Measurements from ENCODE around the gene DSN1.

Gene DSN1

GRCh38 chr20:36794116-36794474 is 20.5 kb upstream of the DSN1 start:
- no peak for DNase-seq

- no peak for DNase-seq
Observed at GRCh38 chr20:36793294-36794115, 19.9 kb upstream of the DSN1 start.

GRCh38 chr20:36792422-36792821 is 18.9 kb upstream of the DSN1 start:
- peak; percentile 62 for DNase-seq

- no peak for DNase-seq
Observed at GRCh38 chr20:36791862-36792261, 18.3 kb upstream of the DSN1 start.

- DNase-seq: no peak
Observed at GRCh38 chr20:36786663-36787062, 13.1 kb upstream of the DSN1 start.

GRCh38 chr20:36786246-36786645 is 12.7 kb upstream of the DSN1 start:
- DNase-seq: no peak

- no peak for DNase-seq
Observed at GRCh38 chr20:36785308-36785707, 11.7 kb upstream of the DSN1 start.

GRCh38 chr20:36784900-36785299 is 11.3 kb upstream of the DSN1 start:
- no peak for DNase-seq

- DNase-seq: no peak
Observed at GRCh38 chr20:36784116-36784515, 10.6 kb upstream of the DSN1 start.

- DNase-seq: no peak
Observed at GRCh38 chr20:36779656-36780025, 6.1 kb upstream of the DSN1 start.

- DNase-seq: no peak
Observed at GRCh38 chr20:36778831-36779655, 5.5 kb upstream of the DSN1 start.

- DNase-seq: no peak
Observed at GRCh38 chr20:36777576-36777975, 4.0 kb upstream of the DSN1 start.

GRCh38 chr20:36777167-36777566 is 3.6 kb upstream of the DSN1 start:
- DNase-seq: no peak

- no peak for DNase-seq
Observed at GRCh38 chr20:36775826-36776225, 2.3 kb upstream of the DSN1 start.

GRCh38 chr20:36775196-36775595 is 1.6 kb upstream of the DSN1 start:
- no peak for DNase-seq

GRCh38 chr20:36773107-36773596 is 411 bp downstream of the DSN1 start:
- peak; percentile 41 for DNase-seq

- peak; percentile 15 for DNase-seq
Observed at GRCh38 chr20:36770680-36771079, 2.9 kb downstream of the DSN1 start.

GRCh38 chr20:36768768-36769430 is 4.7 kb downstream of the DSN1 start:
- DNase-seq: no peak

GRCh38 chr20:36761125-36761524 is 12.4 kb downstream of the DSN1 start:
- no peak for DNase-seq

- no peak for DNase-seq
Observed at GRCh38 chr20:36760647-36761046, 12.9 kb downstream of the DSN1 start.

GRCh38 chr20:36758276-36758675 is 15.3 kb downstream of the DSN1 start:
- DNase-seq: no peak

- DNase-seq: no peak
Observed at GRCh38 chr20:36756496-36756895, 17.1 kb downstream of the DSN1 start.

GRCh38 chr20:36754656-36755222 is 18.8 kb downstream of the DSN1 start:
- peak; percentile 68 for DNase-seq
